Measurements from ENCODE around the gene SMARCA5. TPM values are rescaled to one million over a fixed set of nuclear protein-coding genes. Genes with fewer than 3 reads are reported as not detected.

Gene SMARCA5, protein sequence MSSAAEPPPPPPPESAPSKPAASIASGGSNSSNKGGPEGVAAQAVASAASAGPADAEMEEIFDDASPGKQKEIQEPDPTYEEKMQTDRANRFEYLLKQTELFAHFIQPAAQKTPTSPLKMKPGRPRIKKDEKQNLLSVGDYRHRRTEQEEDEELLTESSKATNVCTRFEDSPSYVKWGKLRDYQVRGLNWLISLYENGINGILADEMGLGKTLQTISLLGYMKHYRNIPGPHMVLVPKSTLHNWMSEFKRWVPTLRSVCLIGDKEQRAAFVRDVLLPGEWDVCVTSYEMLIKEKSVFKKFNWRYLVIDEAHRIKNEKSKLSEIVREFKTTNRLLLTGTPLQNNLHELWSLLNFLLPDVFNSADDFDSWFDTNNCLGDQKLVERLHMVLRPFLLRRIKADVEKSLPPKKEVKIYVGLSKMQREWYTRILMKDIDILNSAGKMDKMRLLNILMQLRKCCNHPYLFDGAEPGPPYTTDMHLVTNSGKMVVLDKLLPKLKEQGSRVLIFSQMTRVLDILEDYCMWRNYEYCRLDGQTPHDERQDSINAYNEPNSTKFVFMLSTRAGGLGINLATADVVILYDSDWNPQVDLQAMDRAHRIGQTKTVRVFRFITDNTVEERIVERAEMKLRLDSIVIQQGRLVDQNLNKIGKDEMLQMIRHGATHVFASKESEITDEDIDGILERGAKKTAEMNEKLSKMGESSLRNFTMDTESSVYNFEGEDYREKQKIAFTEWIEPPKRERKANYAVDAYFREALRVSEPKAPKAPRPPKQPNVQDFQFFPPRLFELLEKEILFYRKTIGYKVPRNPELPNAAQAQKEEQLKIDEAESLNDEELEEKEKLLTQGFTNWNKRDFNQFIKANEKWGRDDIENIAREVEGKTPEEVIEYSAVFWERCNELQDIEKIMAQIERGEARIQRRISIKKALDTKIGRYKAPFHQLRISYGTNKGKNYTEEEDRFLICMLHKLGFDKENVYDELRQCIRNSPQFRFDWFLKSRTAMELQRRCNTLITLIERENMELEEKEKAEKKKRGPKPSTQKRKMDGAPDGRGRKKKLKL
- 10 to 100 TPM; 13.6 to 28.4 (median 22.9) TPM for total RNA-seq

DNA sequence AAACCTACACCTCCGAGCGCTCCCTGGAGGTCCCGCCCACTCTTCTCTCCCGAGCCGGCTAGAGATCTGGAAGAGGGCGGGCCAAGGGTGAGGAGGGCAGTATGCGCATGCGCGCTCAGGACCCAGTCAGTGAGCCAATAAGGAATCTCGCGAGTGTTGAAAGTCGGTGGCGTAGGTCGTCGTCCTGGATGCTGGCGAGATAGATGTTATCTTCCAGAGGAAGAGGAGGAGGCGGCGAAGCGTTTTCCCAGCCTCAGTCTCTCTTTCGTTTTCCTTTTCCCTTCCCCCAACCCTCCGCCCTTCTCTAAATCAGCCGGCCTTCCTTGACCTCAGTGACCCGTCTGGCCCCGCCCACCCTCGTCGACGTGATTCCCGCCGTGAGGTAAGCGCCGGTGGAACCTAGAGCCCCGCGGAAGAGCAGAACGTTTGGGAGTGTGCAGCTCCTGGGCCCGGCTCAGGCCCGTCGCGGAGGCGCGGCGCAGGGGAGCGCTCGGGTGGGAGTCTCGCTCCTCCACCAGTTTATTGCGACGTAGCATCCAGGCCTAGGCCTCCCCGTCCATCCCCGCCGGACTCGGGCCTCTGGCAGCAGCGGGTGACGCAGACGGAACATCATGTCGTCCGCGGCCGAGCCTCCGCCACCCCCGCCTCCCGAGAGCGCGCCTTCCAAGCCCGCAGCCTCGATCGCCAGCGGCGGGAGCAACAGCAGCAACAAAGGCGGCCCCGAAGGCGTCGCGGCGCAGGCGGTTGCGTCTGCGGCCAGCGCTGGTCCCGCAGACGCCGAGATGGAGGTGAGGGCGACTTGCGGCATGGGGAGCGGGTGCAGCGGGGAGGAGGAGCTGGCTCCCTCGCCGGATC is at the start of gene SMARCA5:
SMARCA5 (plus strand) TSS at position 389 of the 855 bp plus-strand sequence; CDS start at position 612, 223 bp downstream.
- H3K27ac ChIP-seq, result peak within 1 kb of the TSS; percentile 93 to 99 (median 98)
- peaks cover 7 to 49% (median 13%) of the 10 kb centered on the region in 3 donors for H3K4me1 ChIP-seq
- 0% methylated on average over 9 to 13 of the region's 86 CpGs for WGBS, 2 donors
- peak in 3 of 4 donors; percentile 53 to 95 (median 85) for TF ChIP-seq POLR2A (IDR thresholded peaks at IDR 0.05)
- TF ChIP-seq, protein P1, sequence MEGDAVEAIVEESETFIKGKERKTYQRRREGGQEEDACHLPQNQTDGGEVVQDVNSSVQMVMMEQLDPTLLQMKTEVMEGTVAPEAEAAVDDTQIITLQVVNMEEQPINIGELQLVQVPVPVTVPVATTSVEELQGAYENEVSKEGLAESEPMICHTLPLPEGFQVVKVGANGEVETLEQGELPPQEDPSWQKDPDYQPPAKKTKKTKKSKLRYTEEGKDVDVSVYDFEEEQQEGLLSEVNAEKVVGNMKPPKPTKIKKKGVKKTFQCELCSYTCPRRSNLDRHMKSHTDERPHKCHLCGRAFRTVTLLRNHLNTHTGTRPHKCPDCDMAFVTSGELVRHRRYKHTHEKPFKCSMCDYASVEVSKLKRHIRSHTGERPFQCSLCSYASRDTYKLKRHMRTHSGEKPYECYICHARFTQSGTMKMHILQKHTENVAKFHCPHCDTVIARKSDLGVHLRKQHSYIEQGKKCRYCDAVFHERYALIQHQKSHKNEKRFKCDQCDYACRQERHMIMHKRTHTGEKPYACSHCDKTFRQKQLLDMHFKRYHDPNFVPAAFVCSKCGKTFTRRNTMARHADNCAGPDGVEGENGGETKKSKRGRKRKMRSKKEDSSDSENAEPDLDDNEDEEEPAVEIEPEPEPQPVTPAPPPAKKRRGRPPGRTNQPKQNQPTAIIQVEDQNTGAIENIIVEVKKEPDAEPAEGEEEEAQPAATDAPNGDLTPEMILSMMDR (IDR thresholded peaks at IDR 0.05), result no peak
- no peaks in the 10 kb centered on the region for H3K27me3 ChIP-seq
- intact Hi-C loops (cut with DNase I), result no loop called here
- peak within 1 kb of the TSS; percentile 82 to 93 (median 88) for H3K4me3 ChIP-seq
- DNase-seq, result peak; percentile 76
- no peaks in the 10 kb centered on the region for H3K9me3 ChIP-seq
- peaks cover 0 to 13% (median 0%) of the 10 kb centered on the region in 3 donors for H3K36me3 ChIP-seq

DNA sequence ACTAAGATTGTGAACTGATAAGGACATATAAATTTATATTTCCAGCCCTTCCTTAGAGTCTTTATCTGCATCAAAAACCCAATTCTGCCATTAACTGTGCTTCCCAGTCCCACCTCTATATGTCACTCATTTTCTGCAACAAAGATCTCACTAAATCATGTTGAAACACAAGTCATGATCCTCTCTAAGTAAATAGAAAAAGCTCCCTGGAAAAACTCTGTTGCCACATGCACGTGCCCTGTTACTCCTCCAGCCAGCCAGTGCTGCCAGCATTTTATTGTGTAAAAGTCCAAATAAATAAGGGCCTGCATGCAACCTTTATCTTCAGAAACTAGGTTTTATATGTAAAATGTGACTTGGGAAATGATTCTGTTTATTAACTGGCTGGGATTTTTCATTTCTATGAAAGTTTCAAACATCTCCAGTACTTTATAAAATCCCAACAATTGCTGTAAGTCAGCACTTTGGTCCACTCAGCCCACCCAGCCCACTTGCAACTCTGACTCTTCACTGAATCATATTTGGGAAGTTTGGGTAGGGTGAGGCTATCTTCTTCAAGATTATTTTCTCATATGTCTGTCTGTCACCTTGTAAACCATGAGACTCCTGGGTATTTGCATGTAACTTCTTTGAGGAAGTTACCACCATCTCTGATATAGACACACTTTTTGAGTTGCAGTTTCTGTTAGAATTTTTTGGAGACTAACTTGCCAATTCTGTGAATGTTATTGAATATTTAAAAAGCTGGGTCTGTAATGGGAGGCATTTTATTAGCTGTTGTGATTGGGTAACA is 40.0 kb upstream of the SMARCA5 start:
- DNase-seq, result no peak
- Histone ChIP-seq H3K27ac (no peak overlapping the region), H3K27me3 (no peaks in the 10 kb centered on the region), H3K9me3 (no peaks in the 10 kb centered on the region), H3K4me3 (no peak overlapping the region), H3K4me1 (no peaks in the 10 kb centered on the region), H3K36me3 (peaks cover 0 to 68% (median 0%) of the 10 kb centered on the region in 3 donors)
- WGBS, 2 donors, result 25 to 38% methylated on average over 1 of the region's 1 CpG
- TF ChIP-seq, protein P1 (IDR thresholded peaks at IDR 0.05), result no peak
- no peak for TF ChIP-seq POLR2A (IDR thresholded peaks at IDR 0.05)
- intact Hi-C loops (cut with DNase I), result no loop called here

DNA sequence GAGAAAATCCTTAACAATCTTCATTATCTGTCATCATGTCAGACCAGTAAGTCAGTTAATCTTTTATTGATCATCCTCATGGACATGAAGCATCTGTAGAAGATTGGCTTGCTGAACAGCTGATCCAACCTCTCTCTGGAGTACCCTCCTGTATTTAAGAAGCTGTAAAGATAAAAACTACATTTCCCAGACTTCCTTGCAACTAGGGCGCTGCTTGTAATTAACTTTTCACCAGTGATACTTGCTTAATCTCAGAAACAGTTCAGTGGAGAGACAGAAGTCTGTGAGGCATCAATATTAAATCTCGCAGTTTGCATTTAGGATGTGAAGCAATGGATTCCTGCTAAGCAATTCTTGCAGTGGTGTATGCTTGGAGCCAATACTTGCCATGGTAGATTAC is 36.0 kb upstream of the SMARCA5 start:
- H3K9me3 ChIP-seq, result no peaks in the 10 kb centered on the region
- H3K27ac ChIP-seq, result no peak overlapping the region
- no peak overlapping the region for H3K4me3 ChIP-seq
- H3K4me1 ChIP-seq, result no peaks in the 10 kb centered on the region
- peaks cover 0 to 30% (median 0%) of the 10 kb centered on the region in 3 donors for H3K36me3 ChIP-seq
- no peak for TF ChIP-seq POLR2A (IDR thresholded peaks at IDR 0.05)
- TF ChIP-seq, protein P1 (IDR thresholded peaks at IDR 0.05), result no peak
- 72 to 82% methylated on average over 2 of the region's 2 CpGs for WGBS, 2 donors
- intact Hi-C loops (cut with DNase I), result no loop called here
- no peaks in the 10 kb centered on the region for H3K27me3 ChIP-seq
- no peak for DNase-seq

DNA sequence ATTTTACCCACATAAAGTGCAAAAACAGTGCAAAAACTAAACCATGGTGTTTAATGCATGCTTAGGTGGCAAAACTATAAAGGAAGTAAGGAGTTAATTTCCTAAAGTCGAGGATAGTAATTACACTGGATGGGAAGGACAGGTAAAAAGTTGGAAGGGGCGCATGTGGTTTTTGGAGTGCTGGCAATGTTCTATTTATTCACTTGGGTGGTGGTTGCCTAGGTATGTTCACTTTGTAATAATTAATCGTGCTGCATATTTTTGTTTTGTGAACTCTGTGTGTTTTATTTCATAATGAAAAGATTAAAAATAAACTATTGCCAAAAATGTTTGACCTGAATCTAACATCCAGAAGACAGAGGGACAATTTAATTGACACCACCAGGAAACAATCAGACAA is 32.1 kb upstream of the SMARCA5 start:
- no peak for DNase-seq
- TF ChIP-seq, protein P1 (IDR thresholded peaks at IDR 0.05), result no peak
- TF ChIP-seq POLR2A (IDR thresholded peaks at IDR 0.05), result no peak
- Histone ChIP-seq H3K9me3 (no peaks in the 10 kb centered on the region), H3K4me1 (no peaks in the 10 kb centered on the region), H3K4me3 (no peak overlapping the region), H3K27me3 (no peaks in the 10 kb centered on the region), H3K36me3 (peaks cover 0 to 7% (median 0%) of the 10 kb centered on the region in 3 donors), H3K27ac (no peak overlapping the region)
- 36 to 48% methylated on average over 3 of the region's 3 CpGs for WGBS, 2 donors
- intact Hi-C loops (cut with DNase I), result loop anchor here (10.0 kb wide), 1 partner anchor 277 kb away; no protein-coding TSS in a partner anchor

Data from esophagus squamous epithelium (tissue), 5 donors.